Measurements from ENCODE around the gene NR4A1.
A peak's percentile ranks its signal among the peaks of the same experiment; 100 is the strongest.

NR4A1 gene

DNA sequence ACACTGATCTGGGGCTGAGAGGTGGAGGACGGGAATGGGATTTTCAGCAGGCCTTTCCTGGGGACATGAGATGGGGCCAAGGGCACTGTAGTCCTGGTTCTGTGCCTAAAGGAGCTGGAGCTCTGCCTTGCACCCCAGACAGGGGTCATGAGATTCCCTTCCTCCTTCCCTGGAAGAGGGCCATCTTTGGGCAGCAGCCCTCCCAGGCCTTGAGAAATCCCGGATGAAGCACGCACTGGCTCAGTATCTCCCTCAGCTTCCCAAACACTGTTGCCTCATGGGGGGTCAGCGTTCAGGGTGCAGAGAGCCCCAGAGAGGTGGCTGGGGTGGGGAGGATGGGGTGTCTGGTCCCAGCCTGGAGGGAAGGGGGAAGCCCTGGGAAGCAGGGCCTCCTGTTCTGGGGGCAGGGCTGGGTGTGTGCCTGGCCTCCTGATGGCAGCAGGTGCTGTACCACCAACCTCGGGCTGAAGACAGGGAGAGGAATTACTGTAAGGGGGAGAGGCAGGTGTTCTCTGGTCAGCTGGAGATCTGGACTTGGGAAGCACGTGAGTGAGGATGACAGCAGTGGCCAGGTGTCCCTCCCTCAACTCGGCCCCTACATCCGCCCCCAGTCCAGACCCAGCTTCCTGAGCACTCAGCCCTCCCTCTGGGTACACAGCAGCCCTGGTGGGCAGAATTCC lies 8.4 kb upstream of the NR4A1 start:
- DNase-seq = no peak

DNA sequence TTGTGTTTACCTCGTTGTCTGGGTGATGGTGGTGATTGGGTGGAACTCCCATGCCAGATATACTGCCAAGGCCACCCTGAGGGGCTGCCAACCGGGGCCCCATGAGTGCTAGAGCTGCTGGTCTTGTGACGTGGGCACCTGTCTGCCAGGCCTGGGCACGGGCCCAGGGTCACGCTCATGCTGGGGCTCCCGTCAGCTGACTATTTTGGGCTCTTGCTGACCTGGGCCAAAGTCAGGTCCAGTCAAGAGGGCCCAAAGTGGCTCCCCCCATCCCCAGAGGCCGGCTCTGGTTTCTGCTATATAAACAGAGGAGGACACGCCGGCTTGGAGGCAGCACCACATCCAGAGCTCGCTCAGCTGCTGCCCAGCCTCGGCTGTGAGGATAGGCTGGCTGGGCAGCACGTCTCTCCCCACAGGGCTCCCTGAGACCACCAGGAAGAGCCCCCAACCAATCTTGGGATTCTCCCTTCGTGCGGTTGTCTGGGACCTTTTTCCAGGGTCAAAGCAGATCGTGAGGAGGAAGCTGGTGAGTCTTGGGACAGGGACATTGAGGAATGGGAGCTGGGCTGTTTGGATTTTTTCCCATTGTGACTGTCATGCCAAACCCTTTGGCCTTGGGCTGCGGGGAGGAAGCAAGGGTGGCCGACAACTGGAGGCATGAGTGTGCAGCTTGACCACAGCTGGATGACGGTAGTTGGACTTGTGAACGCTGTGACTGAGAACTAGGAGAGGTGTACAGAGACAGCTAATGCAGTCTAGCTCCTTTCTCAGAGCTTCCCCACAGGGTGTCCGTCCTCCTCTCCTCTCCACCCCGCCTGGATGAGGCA lies 7.6 kb upstream of the NR4A1 start:
- no peak for DNase-seq

DNA sequence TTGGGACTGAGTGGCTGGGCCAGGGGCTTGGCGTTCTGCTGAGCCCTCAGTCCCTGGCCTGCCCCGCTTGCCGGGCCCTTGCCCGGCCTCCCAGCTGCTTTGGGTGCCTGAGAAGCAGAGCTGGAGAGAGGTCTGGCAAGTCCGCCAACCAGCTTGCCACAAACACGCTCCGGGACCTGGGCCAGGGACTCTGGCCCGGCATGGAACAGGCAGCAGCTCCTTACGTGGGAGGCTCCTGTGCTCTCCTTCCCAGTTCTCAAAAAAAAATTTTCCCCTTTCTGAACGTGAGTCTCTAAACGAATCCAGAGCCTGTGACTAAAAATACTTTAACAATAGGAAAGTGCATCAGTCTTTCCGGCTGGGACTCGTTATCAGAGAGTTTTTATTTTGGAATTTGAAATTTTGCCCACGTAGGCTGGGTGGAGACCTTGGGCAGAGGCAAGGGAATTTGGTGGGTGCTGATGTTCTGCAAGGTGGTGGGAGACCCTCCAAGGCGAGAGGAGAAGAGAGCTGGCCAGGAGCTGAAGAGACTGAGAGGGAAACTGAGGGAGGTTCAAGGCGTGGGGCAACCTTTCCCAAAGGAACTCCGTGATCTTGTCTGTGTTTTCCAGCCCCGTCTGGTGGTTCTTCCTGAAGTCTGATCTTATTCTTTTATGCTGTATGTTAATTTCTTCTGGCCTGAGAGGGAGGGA lies 6.8 kb upstream of the NR4A1 start:
- DNase-seq = no peak

DNA sequence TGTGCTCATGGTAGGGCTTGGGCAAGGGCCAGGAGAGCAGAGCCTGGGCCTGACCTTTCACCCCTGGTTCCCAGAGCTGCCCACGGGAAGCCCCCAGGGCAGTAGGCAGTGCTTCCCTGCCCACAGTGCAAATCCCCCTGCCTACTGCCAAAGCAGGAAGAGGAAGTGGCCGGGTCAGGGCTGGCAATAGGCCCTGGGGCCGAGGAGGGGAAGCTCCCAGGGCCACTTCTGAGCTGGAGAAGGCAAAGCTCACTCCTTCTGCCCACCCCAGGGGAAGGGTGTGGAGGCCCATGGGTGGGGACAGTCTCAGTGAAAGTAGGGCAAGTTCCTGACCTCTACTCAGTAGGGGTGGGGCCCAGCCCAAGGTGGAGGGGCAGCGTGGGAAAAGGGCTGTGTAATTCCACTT lies 5.4 kb upstream of the NR4A1 start:
- DNase-seq = no peak

DNA sequence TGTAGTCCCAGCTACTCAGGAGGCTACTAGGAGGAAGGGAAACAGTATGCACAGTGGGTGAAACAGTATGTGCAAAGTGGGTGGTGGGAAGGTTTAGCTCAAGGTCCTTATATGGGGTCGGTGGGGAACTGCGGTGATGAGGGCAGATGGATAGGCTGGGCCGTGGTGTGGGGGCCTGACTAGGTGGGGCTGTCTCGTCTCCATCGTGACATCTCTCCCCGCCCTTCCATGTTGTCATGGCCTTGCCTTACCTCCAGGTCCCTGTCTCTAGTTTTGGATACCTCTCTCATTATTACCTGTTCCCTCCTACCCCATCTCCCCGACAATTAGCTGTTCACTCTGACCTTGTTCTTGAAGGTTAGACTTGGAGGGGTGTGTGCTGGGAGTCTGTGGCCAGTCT lies 4.4 kb upstream of the NR4A1 start:
- no peak for DNase-seq

DNA sequence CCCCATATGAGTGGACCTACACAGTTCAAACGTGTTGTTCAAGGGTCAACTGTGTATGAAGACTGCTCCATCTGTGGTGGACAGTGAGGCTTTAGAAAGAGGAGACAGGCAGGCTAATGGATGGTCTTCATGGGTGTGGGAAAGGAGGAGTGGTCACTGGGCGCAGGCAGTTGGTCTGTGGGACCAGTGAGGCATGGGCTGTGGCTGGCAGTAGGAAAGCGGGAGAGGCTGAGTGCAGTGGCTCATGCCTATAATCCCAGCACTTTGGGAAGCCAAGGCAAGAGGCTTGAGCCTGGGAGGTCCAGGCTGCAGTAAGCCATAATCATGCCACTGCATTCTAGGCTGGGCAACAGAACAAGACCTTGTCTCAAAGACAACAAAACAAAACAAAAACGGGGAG lies 2.0 kb upstream of the NR4A1 start:
- no peak for DNase-seq

DNA sequence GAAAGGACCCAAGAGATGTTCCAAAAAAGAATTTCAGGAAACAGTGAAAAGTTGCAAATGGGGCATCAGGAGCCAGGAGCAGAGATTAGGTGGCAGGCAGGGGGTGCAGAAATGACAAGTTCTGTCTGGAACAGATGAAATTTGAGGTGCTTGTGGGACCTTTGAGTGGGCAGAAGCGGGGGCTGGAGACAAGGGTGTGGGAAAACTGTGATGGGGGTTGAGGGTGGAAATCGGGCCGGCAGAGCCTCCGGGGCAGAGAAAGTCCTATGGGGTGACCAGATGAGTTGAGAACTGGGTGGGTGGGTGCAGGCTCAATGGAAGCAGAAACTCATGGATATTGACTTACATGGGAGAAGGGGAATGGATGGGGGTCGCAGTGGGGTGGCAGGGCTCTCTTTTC lies 1.6 kb upstream of the NR4A1 start:
- no peak for DNase-seq

DNA sequence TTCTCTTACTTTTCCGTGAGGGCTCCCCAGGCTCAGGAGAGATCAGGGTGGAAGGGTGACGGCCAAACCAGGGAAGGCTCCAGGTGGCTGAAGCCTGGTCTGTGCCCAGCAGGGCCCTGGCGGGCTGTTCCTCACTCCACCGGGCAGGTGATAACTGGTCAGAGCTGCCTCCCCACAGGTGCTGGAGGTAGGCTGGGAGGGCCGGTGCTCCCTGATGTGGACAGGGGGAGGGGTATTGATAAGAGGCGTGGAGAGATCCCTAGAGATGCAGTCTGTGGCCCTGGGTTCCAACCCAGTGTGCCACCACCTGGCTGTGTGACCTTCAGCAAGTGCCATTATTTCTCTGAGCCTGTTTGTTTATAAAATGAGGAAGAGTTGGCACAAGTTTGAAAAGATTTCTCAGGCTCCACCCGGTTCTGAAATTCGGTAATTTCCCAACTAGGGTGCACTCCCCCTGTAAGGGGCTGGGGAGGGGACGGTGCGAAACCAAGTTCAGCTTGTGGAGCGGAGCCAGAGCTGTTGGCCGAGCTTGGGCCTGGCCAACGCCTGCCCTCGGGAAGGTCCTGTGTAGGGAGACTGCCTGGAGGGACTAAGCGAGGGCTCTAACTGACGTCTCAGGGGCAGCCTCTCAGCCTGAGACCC lies 1.0 kb upstream of the NR4A1 start:
- peak in 1 of 2 experiments; percentile 38 for DNase-seq

DNA sequence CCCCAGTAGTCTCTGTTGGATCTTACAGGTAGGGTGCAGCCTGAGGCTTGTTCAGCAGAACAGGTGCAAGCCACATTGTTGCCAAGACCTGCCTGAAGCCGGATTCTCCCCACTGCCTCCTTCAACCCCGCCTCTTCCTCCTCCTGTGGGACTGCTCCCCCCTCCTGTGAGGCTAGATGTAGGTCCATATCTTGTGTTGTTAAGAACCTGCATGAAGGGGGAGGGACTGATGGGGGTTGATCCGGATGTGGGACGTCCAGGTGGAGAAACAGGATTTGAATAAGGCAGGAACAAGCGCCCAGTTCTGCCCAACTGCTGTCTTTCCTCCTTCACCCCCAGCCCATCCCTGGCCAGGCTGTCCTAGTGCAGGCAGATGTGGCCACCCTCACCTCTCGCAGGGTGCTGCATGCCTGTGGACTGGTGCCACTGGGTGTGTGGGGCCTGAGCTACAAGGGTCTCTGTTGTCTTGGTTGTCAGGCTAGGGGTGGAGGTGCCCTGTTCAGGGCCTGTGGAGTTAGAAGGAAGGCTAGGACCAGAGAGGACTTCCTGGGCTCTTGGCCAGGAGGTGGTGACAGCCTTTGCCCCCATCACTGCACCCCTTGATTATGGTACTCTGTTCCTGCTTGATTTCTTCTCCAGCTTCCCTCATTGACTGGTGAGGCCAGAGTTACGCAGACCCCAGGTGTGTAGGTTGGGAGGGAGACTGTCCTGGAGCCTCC lies 1.4 kb downstream of the NR4A1 start:
- no peak for DNase-seq

DNA sequence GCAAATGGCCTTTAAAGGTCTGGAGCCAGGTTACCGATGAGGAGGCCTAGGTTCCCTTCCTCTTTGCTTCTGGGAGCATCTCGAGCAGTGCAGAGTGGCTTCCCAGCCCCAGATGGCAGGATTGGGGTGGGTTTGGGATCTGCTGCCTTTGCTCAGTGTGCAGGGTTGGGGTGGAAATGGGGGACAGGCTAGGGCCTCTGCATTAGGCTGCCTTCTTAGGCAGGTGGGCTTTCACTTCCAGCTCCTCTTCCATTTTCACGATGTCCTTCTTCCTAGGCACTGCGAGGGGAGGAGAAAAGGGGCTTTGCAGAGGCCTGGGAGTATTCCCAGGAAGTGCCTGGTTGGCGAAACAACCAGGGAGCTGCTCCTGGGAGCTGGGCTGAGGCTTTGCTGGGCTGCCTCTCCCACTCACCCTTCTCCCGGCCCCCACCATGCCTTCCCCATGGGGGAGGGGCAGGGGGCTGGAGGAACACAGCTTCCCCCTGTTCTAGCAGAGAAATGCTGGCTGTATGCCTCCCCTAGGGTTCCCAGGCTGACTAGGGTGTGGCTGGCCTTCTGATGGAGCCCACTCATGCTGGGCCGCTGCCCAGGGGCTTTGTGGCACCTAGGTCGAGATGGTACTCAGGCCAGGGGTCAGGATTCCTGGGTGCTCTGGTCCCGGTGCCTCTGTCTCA lies 2.4 kb downstream of the NR4A1 start:
- no peak for DNase-seq

DNA sequence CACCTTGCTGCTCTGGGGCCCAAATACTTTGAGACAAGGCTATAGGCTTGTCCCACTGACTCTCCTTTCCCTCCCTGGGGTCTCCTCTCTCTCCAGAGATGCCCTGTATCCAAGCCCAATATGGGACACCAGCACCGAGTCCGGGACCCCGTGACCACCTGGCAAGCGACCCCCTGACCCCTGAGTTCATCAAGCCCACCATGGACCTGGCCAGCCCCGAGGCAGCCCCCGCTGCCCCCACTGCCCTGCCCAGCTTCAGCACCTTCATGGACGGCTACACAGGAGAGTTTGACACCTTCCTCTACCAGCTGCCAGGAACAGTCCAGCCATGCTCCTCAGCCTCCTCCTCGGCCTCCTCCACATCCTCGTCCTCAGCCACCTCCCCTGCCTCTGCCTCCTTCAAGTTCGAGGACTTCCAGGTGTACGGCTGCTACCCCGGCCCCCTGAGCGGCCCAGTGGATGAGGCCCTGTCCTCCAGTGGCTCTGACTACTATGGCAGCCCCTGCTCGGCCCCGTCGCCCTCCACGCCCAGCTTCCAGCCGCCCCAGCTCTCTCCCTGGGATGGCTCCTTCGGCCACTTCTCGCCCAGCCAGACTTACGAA lies 3.1 kb downstream of the NR4A1 start:
- no peak for DNase-seq

DNA sequence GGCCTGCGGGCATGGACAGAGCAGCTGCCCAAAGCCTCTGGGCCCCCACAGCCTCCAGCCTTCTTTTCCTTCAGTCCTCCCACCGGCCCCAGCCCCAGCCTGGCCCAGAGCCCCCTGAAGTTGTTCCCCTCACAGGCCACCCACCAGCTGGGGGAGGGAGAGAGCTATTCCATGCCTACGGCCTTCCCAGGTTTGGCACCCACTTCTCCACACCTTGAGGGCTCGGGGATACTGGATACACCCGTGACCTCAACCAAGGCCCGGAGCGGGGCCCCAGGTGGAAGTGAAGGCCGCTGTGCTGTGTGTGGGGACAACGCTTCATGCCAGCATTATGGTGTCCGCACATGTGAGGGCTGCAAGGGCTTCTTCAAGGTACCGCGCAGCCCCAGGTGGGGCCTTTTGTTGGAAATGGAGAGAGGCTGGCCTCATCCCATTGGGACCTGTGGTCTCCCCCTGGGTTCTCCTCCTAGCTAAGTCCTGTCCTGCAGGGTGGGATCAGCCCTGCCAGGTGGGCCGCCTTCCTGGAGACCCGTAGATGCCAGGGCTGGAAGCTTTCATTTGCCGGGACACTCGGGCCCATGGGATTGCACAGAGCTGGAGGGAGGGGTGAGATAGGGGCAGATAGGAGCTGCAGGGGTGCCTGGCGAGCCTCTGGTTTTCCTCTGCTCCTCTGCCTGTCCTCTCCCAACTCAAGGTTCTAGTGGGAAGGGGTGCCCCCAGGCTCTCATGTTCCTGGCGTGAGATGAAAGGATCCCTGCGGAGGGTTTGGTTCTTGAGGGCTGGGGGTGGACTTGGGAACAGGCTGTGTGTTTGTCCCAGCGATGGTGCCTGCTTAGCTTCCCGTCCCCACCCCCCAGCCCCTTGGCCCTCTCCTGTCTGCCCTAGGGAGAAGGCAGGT lies 3.8 kb downstream of the NR4A1 start:
- no peak for DNase-seq

DNA sequence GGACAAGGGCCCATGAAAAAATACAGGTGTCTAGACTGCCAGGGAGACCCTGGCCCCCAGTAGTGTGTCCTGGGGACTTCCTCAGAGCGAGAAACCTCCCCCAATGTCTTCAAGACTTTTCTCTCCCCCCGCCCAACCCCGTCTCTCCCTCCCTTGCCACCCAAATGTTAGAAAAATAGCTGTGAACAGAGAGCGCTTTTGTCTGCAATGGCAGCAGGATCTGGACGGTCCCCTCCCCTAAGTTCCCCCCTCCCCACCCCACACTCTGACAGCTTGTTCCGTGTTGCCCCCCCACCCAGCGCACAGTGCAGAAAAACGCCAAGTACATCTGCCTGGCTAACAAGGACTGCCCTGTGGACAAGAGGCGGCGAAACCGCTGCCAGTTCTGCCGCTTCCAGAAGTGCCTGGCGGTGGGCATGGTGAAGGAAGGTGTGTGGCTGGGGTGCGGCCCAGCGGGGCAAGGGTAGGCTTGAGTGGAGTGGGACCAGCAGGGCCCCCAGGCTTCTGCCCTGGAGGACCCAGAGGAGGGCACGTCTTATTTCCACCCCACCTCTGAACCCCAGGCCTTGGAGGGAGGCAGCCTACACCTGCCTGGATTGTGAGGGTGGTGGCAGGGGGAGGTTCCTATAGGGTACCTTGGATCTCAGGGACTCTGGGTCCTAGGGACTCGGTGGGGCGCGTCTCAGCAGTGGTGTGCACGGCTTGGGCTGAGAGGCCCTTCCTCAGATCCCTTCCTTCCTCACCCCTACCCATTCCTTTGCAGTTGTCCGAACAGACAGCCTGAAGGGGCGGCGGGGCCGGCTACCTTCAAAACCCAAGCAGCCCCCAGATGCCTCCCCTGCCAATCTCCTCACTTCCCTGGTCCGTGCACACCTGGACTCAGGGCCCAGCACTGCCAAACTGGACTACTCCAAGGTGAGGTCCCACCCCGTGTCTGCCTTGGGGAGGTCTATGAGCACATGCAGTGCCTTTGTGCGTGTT lies 4.8 kb downstream of the NR4A1 start:
- no peak for DNase-seq

DNA sequence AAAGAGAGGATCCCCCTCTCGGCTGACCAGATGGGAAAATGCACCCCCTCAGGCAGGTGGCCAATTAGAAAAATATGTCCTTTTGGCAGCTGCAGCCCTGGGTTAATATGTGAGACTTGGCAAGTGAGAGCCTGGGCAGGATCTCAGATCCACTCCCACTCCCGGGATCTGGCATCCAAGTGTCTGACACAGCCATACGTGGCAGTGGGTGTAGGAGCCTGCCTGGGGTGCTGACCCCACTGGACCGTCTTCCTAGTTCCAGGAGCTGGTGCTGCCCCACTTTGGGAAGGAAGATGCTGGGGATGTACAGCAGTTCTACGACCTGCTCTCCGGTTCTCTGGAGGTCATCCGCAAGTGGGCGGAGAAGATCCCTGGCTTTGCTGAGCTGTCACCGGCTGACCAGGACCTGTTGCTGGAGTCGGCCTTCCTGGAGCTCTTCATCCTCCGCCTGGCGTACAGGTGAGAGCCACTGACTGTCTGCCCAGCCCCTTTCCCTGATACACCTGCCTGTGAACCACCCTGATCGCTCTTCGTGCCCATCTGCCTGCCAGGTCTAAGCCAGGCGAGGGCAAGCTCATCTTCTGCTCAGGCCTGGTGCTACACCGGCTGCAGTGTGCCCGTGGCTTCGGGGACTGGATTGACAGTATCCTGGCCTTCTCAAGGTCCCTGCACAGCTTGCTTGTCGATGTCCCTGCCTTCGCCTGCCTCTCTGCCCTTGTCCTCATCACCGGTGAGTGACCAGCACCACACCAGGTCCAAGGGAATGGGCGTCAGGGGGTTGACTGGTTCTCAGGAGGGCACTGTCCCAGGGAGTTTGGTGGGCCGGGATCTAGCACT lies 5.8 kb downstream of the NR4A1 start:
- no peak for DNase-seq

DNA sequence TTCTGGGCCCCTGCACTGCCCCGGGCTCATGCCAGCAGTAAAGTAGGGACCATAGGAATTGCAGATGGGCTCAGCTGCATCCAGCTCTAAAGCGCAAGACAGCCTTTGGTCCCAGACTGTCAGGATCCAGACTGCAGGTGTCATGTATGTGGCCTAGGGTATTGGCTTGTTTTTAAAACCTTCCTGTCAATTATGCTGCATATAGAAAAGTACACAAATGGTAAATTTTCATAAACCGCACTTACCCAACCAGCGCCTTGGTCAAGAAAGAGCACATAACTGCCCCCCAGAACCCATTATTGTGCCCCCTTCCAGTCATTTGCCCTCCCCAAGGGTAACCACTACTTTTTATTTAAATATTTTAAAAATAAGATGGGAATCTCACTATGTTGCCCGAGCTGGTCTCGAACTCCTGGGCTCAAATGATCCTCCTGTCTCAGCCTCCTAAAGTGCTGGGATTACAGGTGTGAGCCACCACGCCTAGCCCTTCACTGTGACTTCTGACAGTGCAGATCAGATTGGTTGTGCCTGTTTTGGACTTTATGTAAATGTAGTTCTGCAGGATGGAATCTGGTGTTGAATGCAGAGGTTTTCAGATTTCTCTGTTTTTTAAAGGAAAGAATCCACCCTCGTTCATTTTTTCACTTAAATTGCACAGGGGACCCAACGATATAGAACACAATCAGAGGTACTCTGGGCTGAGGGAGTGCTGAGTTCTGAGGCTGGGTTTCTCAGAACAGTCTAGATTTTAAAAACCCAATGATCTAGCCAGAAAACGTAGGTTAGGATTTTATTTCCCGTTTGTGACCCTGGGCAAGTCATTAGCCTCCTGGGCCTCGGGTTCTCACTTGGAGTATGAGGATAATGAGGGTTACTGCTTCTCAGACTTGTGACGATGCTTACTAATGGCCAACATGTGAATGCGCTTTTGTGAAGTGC lies 6.7 kb downstream of the NR4A1 start:
- no peak for DNase-seq

DNA sequence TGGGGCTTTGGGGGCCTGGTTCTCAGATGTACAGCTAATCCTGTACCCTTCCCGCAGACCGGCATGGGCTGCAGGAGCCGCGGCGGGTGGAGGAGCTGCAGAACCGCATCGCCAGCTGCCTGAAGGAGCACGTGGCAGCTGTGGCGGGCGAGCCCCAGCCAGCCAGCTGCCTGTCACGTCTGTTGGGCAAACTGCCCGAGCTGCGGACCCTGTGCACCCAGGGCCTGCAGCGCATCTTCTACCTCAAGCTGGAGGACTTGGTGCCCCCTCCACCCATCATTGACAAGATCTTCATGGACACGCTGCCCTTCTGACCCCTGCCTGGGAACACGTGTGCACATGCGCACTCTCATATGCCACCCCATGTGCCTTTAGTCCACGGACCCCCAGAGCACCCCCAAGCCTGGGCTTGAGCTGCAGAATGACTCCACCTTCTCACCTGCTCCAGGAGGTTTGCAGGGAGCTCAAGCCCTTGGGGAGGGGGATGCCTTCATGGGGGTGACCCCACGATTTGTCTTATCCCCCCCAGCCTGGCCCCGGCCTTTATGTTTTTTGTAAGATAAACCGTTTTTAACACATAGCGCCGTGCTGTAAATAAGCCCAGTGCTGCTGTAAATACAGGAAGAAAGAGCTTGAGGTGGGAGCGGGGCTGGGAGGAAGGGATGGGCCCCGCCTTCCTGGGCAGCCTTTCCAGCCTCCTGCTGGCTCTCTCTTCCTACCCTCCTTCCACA lies 7.6 kb downstream of the NR4A1 start:
- no peak for DNase-seq

All from stimulated activated CD4-positive, alpha-beta T cell treated with anti-CD3 and anti-CD28 coated beads, Interleukin-4, amount 100 ng/mL, for 4 hours (primary cell).